Body of pancreas (tissue), 4 donors: Measurements from ENCODE around the gene CACNG7.

Experiments
- POLR2A ChIP-seq, 3 donors: fragments of 450-650 bp; IDR thresholded peaks; one replicate each; pipeline ENCODE4 v1.6.1; 2016; ENCODE audit warnings: antibody characterized with exemption in 3 of 3, mild to moderate bottlenecking in 2 of 3
- TF ChIP-seq, protein P1 (sequence below), 7 experiments: fragments of 450-650 bp in 4 of 7; fragments of 200-600 bp in 3 of 7; sonication (generic) in 3 of 7; IDR thresholded peaks; one replicate each; pipeline ENCODE4 v1.5.1; 2016 to 2019; ENCODE audit warnings: antibody characterized with exemption in 7 of 7

DNA sequence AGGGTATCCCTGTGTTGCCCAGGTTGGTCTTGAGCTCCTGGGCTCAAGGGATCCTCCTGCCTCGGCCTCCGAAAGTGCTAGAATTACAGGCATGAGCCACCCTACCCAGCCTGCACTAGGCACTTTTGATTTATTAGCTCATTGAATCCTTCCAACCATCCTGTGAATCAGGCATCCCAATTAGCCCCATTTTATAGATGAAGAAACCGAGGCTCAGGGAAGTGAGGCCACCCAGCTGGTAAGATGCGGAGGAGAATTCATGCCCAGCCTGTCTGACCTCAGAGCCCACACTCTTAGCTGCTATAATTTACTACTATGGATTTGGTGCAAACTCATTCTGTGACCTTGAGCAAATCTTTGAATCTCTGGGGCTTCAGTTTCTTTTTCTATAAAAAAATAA lies 35.9 kb downstream of the CACNG7 start:
- TF ChIP-seq, protein P1, sequence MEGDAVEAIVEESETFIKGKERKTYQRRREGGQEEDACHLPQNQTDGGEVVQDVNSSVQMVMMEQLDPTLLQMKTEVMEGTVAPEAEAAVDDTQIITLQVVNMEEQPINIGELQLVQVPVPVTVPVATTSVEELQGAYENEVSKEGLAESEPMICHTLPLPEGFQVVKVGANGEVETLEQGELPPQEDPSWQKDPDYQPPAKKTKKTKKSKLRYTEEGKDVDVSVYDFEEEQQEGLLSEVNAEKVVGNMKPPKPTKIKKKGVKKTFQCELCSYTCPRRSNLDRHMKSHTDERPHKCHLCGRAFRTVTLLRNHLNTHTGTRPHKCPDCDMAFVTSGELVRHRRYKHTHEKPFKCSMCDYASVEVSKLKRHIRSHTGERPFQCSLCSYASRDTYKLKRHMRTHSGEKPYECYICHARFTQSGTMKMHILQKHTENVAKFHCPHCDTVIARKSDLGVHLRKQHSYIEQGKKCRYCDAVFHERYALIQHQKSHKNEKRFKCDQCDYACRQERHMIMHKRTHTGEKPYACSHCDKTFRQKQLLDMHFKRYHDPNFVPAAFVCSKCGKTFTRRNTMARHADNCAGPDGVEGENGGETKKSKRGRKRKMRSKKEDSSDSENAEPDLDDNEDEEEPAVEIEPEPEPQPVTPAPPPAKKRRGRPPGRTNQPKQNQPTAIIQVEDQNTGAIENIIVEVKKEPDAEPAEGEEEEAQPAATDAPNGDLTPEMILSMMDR (IDR thresholded peaks at IDR 0.05) = no peak
- no peak for TF ChIP-seq POLR2A (IDR thresholded peaks at IDR 0.05)
